AG10803 (cell line): ENCODE data around the gene PVRIG.
"Not testable (repeated sequence)": the region's sequence is repeated elsewhere in the genome, so short reads cannot be mapped to it uniquely, and the experiment has no call there.

Experiments
- DNase-seq: peaks from one replicate; pipeline ENCODE4 v3.0.0; 2010; ENCODE audit warnings: low read depth
- H3K4me3 ChIP-seq: 2 replicates; pipeline ENCODE4 v1.5.1; 2011; ENCODE audit warnings: mild to moderate bottlenecking, low read length, control low read depth
- TF ChIP-seq, protein P1 (sequence below): conservative IDR thresholded peaks from 2 replicates; pipeline ENCODE4 v1.5.1; 2011; ENCODE audit warnings: mild to moderate bottlenecking, low read length, control low read depth, inconsistent platforms

Gene PVRIG

GRCh38 chr7:100215895-100216294 lies 3.9 kb upstream of the PVRIG start:
- TF ChIP-seq, protein P1, sequence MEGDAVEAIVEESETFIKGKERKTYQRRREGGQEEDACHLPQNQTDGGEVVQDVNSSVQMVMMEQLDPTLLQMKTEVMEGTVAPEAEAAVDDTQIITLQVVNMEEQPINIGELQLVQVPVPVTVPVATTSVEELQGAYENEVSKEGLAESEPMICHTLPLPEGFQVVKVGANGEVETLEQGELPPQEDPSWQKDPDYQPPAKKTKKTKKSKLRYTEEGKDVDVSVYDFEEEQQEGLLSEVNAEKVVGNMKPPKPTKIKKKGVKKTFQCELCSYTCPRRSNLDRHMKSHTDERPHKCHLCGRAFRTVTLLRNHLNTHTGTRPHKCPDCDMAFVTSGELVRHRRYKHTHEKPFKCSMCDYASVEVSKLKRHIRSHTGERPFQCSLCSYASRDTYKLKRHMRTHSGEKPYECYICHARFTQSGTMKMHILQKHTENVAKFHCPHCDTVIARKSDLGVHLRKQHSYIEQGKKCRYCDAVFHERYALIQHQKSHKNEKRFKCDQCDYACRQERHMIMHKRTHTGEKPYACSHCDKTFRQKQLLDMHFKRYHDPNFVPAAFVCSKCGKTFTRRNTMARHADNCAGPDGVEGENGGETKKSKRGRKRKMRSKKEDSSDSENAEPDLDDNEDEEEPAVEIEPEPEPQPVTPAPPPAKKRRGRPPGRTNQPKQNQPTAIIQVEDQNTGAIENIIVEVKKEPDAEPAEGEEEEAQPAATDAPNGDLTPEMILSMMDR: no peak
- no peak overlapping the region for H3K4me3 ChIP-seq
- peak; percentile 48 for DNase-seq

- H3K4me3 ChIP-seq: not testable (repeated sequence)
- peak; percentile 21 for DNase-seq
- TF ChIP-seq, protein P1: peak; percentile 53
Observed at GRCh38 chr7:100217934-100218333, 1.8 kb upstream of the PVRIG start.

- DNase-seq: no peak
- no peak overlapping the region for H3K4me3 ChIP-seq
- TF ChIP-seq, protein P1: no peak
Observed at GRCh38 chr7:100219271-100219737, 445 bp upstream of the PVRIG start.

GRCh38 chr7:100220586-100221230 lies 959 bp downstream of the PVRIG start:
- H3K4me3 ChIP-seq: no peak overlapping the region
- DNase-seq: no peak

DNA sequence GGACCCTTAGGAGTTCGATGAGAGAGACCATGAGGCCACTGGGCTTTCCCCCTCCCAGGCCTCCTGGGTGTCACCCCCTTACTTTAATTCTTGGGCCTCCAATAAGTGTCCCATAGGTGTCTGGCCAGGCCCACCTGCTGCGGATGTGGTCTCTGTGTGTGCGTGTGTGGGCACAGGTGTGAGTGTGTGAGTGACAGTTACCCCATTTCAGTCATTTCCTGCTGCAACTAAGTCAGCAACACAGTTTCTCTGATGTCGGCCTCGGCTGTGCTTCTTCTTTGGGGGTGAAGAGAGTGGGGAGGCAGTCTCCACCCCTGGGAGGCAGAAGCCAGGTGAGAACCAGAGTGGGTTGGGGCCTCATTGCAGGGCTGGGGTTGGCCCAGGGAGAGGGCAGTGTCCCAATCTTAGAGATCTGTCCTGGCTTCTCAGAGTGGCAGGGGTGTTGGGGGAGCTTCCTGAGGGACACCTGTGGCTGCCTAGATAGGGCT lies 1.5 kb downstream of the PVRIG start:
- TF ChIP-seq, protein P1: no peak
- DNase-seq: no peak
- no peak overlapping the region for H3K4me3 ChIP-seq

More at GRCh38 chr7:100220586-100221230, 959 bp downstream of the PVRIG start:
- TF ChIP-seq, protein P1: no peak

- no peak for DNase-seq
- no peak overlapping the region for H3K4me3 ChIP-seq
- TF ChIP-seq, protein P1: no peak
Observed at GRCh38 chr7:100221767-100222444, 2.2 kb downstream of the PVRIG start.
